Measurements from ENCODE around the gene PPIC. TPM values are rescaled to one million over a fixed set of nuclear protein-coding genes. Genes with fewer than 3 reads are reported as not detected.

PPIC gene
- total RNA-seq, 4 donors from 2014 or later, result 18.2 to 50.7 (median 44.4) TPM

DNA sequence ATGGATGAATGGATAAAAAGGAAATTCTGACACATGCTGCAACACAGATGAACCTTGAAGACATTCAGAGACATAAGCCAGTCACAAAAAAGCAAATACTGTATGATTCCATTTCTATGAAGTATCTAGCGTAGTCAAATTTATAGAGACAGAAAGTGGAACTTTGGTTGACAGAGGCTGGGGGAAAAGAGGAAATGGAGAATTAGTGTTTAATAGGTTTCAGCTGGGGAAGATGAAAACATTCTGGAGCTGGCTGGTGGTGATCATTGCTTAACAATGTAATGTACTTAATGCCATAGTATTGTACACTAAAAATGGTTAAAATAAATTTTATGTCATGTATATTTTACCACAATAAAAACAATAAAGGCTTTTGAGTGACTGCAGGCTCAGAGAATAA lies 24.2 kb downstream of the PPIC start:
- WGBS, 2 donors (ENCODE audit: low coverage in 1 of 2), result 60 to 74% methylated on average over 1 of the region's 1 CpG
- Histone ChIP-seq H3K36me3 (peaks cover 0 to 15% of the 10 kb centered on the region in 2 donors), H3K9me3 (no peaks in the 10 kb centered on the region), H3K27me3 (no peaks in the 10 kb centered on the region), H3K4me1 (no peaks in the 10 kb centered on the region), H3K27ac (no peak overlapping the region), H3K4me3 (no peak overlapping the region)
- TF ChIP-seq EP300 (IDR thresholded peaks at IDR 0.05) (no peak), POLR2AphosphoS5 (IDR thresholded peaks at IDR 0.05) (no peak), POLR2A (IDR thresholded peaks at IDR 0.05) (no peak)
- TF ChIP-seq, protein P1, sequence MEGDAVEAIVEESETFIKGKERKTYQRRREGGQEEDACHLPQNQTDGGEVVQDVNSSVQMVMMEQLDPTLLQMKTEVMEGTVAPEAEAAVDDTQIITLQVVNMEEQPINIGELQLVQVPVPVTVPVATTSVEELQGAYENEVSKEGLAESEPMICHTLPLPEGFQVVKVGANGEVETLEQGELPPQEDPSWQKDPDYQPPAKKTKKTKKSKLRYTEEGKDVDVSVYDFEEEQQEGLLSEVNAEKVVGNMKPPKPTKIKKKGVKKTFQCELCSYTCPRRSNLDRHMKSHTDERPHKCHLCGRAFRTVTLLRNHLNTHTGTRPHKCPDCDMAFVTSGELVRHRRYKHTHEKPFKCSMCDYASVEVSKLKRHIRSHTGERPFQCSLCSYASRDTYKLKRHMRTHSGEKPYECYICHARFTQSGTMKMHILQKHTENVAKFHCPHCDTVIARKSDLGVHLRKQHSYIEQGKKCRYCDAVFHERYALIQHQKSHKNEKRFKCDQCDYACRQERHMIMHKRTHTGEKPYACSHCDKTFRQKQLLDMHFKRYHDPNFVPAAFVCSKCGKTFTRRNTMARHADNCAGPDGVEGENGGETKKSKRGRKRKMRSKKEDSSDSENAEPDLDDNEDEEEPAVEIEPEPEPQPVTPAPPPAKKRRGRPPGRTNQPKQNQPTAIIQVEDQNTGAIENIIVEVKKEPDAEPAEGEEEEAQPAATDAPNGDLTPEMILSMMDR (IDR thresholded peaks at IDR 0.05), result no peak
- ATAC-seq, result no peak

DNA sequence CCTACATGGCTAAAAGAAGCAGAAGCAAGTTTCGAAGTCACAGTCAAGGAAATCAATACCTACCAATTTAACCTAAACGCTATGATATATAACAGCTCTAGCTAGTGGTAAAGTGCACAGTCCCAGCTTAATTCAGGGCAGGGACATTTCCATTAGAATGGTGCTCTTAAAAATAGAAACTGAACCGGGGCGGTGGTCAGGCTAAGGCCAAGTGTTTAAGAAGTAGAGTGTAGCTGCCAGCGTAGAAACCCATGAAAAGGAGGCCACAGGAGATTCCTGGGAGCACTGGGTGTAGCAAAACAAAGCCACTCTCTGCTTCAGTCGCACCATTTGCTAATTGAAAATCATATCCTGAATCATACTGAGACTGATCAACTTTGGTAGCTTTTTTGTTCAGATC lies 28.8 kb downstream of the PPIC start:
- no peaks in the 10 kb centered on the region for H3K27me3 ChIP-seq
- no peaks in the 10 kb centered on the region for H3K4me1 ChIP-seq
- H3K36me3 ChIP-seq, result peaks cover 0 to 25% of the 10 kb centered on the region in 2 donors
- no peaks in the 10 kb centered on the region for H3K9me3 ChIP-seq
- TF ChIP-seq POLR2A (IDR thresholded peaks at IDR 0.05) (no peak), EP300 (IDR thresholded peaks at IDR 0.05) (no peak), POLR2AphosphoS5 (IDR thresholded peaks at IDR 0.05) (no peak)
- TF ChIP-seq, protein P1 (IDR thresholded peaks at IDR 0.05), result no peak
- no peak overlapping the region for H3K27ac ChIP-seq
- no peak overlapping the region for H3K4me3 ChIP-seq
- WGBS, 2 donors (ENCODE audit: low coverage in 1 of 2), result 86 to 87% methylated on average over 4 to 6 of the region's 6 CpGs
- no peak for ATAC-seq

DNA sequence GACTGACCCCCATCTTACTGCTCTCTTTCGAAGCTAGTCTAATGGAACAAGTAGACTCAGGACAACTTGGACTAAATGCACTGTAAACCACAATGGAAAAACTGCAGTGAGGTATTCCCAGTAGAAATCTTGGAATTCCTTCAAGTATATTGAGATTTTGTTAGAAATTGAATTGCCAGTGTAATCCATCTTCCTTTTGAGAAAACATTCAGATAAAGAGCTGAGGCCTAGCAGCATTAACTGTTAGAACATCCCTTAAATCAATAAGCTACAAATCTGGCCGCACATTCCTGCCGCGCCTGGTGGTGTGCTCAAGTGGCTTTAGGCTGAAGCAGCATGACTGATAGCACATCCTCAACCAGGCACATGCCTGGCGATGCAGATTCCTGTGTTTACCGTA lies 29.3 kb downstream of the PPIC start:
- Histone ChIP-seq H3K4me1 (no peaks in the 10 kb centered on the region), H3K4me3 (no peak overlapping the region), H3K27ac (no peak overlapping the region), H3K9me3 (no peaks in the 10 kb centered on the region), H3K27me3 (no peaks in the 10 kb centered on the region), H3K36me3 (peaks cover 0 to 29% of the 10 kb centered on the region in 2 donors)
- no peak for ATAC-seq
- TF ChIP-seq POLR2A (IDR thresholded peaks at IDR 0.05) (no peak), POLR2AphosphoS5 (IDR thresholded peaks at IDR 0.05) (no peak), EP300 (IDR thresholded peaks at IDR 0.05) (no peak)
- TF ChIP-seq, protein P1 (IDR thresholded peaks at IDR 0.05), result no peak
- 93 to 100% methylated on average over 3 to 6 of the region's 6 CpGs for WGBS, 2 donors (ENCODE audit: low coverage in 1 of 2)

DNA sequence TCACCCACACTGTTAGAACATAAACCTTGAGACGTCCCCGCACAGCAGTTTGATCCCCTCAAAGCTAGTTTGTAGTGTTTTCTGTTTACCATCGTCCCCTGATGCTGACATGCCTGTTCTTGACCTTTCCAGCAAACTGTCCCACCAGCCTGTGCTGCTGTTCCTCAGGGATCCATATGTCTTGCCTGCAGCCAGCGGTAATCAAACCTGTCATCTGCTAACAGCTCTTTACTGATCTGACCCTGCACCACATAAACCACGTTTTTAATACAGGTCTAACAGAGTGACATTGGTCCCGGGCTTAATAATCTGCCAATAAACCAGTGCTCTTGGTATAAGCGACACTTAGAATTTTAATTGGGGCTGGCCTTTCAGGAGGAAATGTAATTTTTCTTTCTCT lies 34.7 kb downstream of the PPIC start:
- no peak for ATAC-seq
- H3K27me3 ChIP-seq, result no peaks in the 10 kb centered on the region
- H3K4me3 ChIP-seq, result no peak overlapping the region
- H3K4me1 ChIP-seq, result no peaks in the 10 kb centered on the region
- WGBS, 2 donors (ENCODE audit: low coverage in 1 of 2), result 76 to 86% methylated on average over 4 to 7 of the region's 7 CpGs
- H3K27ac ChIP-seq, result no peak overlapping the region
- no peaks in the 10 kb centered on the region for H3K9me3 ChIP-seq
- TF ChIP-seq EP300 (IDR thresholded peaks at IDR 0.05) (no peak), POLR2AphosphoS5 (IDR thresholded peaks at IDR 0.05) (no peak), POLR2A (IDR thresholded peaks at IDR 0.05) (no peak)
- TF ChIP-seq, protein P1 (IDR thresholded peaks at IDR 0.05), result no peak
- peaks cover 0 to 26% of the 10 kb centered on the region in 2 donors for H3K36me3 ChIP-seq

DNA sequence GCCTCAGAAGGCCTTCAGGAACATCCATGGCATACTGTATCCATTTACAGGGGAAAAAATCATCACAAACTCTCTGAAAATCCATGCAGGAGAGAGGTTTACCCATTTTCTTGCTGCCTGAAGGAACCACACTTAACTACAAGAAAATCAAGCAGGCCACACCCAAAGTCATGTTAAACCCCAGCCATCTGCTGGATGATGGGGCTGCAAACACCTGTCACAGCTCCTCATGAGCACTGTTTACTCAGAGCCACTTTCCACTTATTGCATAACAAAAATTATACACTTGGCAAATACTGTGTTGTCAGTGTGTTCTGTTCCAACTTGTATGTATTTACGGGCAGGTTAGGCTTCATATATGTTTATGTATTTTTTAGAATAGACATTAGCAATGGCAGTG lies 35.8 kb downstream of the PPIC start:
- TF ChIP-seq POLR2AphosphoS5 (IDR thresholded peaks at IDR 0.05) (no peak), POLR2A (IDR thresholded peaks at IDR 0.05) (no peak), EP300 (IDR thresholded peaks at IDR 0.05) (no peak)
- TF ChIP-seq, protein P1 (IDR thresholded peaks at IDR 0.05), result no peak
- Histone ChIP-seq H3K27ac (no peak overlapping the region), H3K4me3 (no peak overlapping the region), H3K36me3 (peaks cover 0 to 26% of the 10 kb centered on the region in 2 donors), H3K9me3 (no peaks in the 10 kb centered on the region), H3K4me1 (no peaks in the 10 kb centered on the region), H3K27me3 (no peaks in the 10 kb centered on the region)
- WGBS, 2 donors (ENCODE audit: low coverage in 1 of 2), result 100% methylated on average over 1 of the region's 1 CpG; no CpG with 5 or more reads in 1 of the 2 donors
- no peak for ATAC-seq

Data from gastroesophageal sphincter (tissue), 4 donors.